ENCODE results near the gene MFSD6.

DNA sequence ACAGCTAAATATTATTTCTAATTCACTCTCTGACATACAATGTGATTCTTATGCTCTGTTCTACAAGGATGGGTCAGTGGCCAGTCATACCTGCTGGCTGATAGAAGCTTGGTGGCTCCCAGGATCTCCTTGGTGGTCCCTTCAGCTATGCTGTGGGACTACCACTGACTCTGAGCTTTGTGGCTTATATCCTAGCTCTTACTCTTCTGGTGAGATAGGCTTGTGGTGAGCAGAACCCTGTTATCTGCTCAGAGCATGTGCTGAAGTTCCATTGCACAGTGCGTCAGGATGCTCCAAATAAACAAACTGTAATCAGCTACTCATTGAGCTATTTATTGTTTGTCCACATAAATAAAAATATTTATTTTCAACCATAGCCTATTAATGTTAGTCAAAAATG, 51.7 kb downstream of the MFSD6 start:
- TF ChIP-seq, protein P1, sequence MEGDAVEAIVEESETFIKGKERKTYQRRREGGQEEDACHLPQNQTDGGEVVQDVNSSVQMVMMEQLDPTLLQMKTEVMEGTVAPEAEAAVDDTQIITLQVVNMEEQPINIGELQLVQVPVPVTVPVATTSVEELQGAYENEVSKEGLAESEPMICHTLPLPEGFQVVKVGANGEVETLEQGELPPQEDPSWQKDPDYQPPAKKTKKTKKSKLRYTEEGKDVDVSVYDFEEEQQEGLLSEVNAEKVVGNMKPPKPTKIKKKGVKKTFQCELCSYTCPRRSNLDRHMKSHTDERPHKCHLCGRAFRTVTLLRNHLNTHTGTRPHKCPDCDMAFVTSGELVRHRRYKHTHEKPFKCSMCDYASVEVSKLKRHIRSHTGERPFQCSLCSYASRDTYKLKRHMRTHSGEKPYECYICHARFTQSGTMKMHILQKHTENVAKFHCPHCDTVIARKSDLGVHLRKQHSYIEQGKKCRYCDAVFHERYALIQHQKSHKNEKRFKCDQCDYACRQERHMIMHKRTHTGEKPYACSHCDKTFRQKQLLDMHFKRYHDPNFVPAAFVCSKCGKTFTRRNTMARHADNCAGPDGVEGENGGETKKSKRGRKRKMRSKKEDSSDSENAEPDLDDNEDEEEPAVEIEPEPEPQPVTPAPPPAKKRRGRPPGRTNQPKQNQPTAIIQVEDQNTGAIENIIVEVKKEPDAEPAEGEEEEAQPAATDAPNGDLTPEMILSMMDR (IDR thresholded peaks at IDR 0.05), result no peak
- TF ChIP-seq POLR2A (IDR thresholded peaks at IDR 0.05) (no peak), EP300 (IDR thresholded peaks at IDR 0.05) (no peak)

Measured in ovary (tissue), 3 donors.